ENCODE results near the gene GNPTG. TPM values are rescaled to one million over a fixed set of nuclear protein-coding genes. Genes with fewer than 3 reads are reported as not detected.

GNPTG gene
- total and polyA plus RNA-seq, 2 of the 13 experiments (the other 11 are each of a cell fraction or from before 2014, with no cell fraction given), result 22.7 to 71.1 TPM

DNA sequence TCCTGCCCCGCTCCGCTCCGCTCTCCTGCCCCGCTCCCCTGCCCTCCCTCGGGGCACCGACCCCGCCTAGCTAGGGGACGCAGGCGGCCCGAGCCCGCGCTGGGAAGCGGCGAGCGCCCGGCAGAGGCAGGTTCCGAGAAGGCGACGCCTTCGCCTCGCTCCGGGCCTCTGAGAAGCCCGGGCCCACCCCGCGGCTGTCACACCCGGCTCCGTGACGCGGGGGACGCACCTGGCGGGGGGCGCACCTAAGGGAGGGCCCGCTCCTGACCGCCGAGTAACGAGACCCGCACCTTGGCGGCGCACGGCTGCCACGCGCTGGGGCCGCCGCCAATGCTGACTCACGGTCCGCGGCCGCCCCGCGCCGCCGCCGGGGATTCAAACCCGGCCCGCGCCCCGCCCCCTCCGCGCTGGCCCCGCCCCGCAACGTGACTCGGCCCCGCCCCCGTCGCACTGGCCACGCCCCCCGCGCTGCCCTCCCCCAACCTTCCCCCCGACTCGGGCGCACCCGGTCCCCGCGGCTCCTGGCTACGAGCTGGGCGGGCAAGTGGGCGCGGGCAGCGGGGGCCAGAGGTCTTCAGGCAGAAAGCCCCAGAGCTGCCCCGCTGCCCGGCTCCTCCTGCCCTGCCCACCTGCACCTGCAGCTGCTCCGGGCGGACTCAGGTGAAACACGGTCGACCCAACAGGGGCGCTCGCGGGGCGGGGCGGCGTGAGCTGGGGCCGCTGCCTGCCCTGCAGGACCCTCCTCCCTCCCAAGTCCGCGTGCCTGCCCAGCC, 27.8 kb downstream of the GNPTG start (continued):
- TF ChIP-seq ZNF879 (CRISPR knock-in tag; IDR thresholded peaks at IDR 0.05) (no peak), MIER3 (CRISPR knock-in tag; IDR thresholded peaks at IDR 0.05; ENCODE audit: borderline replicate concordance) (no peak), BRCA1 (CRISPR knock-in tag; IDR thresholded peaks at IDR 0.05) (no peak), ARNT2 (CRISPR knock-in tag; IDR thresholded peaks at IDR 0.05; ENCODE audit: low read depth) (peak; percentile 51; the same call in 1 of the 2 replicates), ZBTB7B (CRISPR knock-in tag; IDR thresholded peaks at IDR 0.05) (no peak), TOE1 (CRISPR knock-in tag; IDR thresholded peaks at IDR 0.05) (no peak), ZNF850 (CRISPR knock-in tag; conservative IDR thresholded peaks at IDR 0.05) (no peak), DMAP1 (CRISPR knock-in tag; IDR thresholded peaks at IDR 0.05) (no peak; the same call in 1 of the 2 replicates), ZNF205 (CRISPR knock-in tag; IDR thresholded peaks at IDR 0.05) (no peak), ZSCAN22 (CRISPR knock-in tag; IDR thresholded peaks at IDR 0.05) (no peak), PHF5A (CRISPR knock-in tag; IDR thresholded peaks at IDR 0.05; ENCODE audit: low read depth, unreplicated experiment) (no peak), ETV5 (CRISPR knock-in tag; IDR thresholded peaks at IDR 0.05; ENCODE audit: borderline replicate concordance) (no peak), ZSCAN31 (CRISPR knock-in tag; IDR thresholded peaks at IDR 0.05; ENCODE audit: low read depth) (no peak), ZNF7 (CRISPR knock-in tag; IDR thresholded peaks at IDR 0.05) (no peak), ATF7 (IDR thresholded peaks at IDR 0.05) (no peak), ATF7 (CRISPR knock-in tag; IDR thresholded peaks at IDR 0.05) (no peak), GZF1 (CRISPR knock-in tag; IDR thresholded peaks at IDR 0.05) (no peak), FOSL2 (CRISPR knock-in tag; IDR thresholded peaks at IDR 0.05) (no peak), SIN3B (IDR thresholded peaks at IDR 0.05; ENCODE audit: low read length) (no peak), ASH2L (IDR thresholded peaks at IDR 0.05; ENCODE audit: insufficient read length, low read depth, low read length) (no peak), ZNF326 (CRISPR knock-in tag; IDR thresholded peaks at IDR 0.05; ENCODE audit: borderline replicate concordance) (no peak)
- TF ChIP-seq, protein P1, sequence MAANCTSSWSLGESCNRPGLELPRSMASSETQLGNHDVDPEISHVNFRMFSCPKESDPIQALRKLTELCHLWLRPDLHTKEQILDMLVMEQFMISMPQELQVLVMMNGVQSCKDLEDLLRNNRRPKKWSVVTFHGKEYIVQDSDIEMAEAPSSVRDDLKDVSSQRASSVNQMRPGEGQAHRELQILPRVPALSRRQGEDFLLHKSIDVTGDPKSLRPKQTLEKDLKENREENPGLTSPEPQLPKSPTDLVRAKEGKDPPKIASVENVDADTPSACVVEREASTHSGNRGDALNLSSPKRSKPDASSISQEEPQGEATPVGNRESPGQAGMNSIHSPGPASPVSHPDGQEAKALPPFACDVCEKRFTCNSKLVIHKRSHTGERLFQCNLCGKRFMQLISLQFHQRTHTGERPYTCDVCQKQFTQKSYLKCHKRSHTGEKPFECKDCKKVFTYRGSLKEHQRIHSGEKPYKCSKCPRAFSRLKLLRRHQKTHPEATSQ (CRISPR knock-in tag; IDR thresholded peaks at IDR 0.05; ENCODE audit: borderline replicate concordance), result peak; percentile 77; the same call in 1 of the 2 replicates
- TF ChIP-seq, protein P2, sequence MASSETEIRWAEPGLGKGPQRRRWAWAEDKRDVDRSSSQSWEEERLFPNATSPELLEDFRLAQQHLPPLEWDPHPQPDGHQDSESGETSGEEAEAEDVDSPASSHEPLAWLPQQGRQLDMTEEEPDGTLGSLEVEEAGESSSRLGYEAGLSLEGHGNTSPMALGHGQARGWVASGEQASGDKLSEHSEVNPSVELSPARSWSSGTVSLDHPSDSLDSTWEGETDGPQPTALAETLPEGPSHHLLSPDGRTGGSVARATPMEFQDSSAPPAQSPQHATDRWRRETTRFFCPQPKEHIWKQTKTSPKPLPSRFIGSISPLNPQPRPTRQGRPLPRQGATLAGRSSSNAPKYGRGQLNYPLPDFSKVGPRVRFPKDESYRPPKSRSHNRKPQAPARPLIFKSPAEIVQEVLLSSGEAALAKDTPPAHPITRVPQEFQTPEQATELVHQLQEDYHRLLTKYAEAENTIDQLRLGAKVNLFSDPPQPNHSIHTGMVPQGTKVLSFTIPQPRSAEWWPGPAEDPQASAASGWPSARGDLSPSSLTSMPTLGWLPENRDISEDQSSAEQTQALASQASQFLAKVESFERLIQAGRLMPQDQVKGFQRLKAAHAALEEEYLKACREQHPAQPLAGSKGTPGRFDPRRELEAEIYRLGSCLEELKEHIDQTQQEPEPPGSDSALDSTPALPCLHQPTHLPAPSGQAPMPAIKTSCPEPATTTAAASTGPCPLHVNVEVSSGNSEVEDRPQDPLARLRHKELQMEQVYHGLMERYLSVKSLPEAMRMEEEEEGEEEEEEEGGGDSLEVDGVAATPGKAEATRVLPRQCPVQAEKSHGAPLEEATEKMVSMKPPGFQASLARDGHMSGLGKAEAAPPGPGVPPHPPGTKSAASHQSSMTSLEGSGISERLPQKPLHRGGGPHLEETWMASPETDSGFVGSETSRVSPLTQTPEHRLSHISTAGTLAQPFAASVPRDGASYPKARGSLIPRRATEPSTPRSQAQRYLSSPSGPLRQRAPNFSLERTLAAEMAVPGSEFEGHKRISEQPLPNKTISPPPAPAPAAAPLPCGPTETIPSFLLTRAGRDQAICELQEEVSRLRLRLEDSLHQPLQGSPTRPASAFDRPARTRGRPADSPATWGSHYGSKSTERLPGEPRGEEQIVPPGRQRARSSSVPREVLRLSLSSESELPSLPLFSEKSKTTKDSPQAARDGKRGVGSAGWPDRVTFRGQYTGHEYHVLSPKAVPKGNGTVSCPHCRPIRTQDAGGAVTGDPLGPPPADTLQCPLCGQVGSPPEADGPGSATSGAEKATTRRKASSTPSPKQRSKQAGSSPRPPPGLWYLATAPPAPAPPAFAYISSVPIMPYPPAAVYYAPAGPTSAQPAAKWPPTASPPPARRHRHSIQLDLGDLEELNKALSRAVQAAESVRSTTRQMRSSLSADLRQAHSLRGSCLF (CRISPR knock-in tag; IDR thresholded peaks at IDR 0.05; ENCODE audit: borderline replicate concordance), result no peak
